Measurements from ENCODE around the gene BICRA.
"Not testable (repeated sequence)": the region's sequence is repeated elsewhere in the genome, so short reads cannot be mapped to it uniquely, and the experiment has no call there.

Gene BICRA

GRCh38 chr19:47723581-47723940 is 114.6 kb downstream of the BICRA start:
- no peak for DNase-seq (ENCODE audit: low read depth, low spot score)
- no peaks in the 10 kb centered on the region for H3K36me3 ChIP-seq (ENCODE audit: insufficient read depth, low read length)
- no peak for TF ChIP-seq POLR2AphosphoS5 (IDR thresholded peaks at IDR 0.05; ENCODE audit: borderline replicate concordance, low read depth, low read length)
- H3K27ac ChIP-seq = no peak overlapping the region
- H3K9me3 ChIP-seq (ENCODE audit: low read depth, low read length) = no peaks in the 10 kb centered on the region
- H3K4me3 ChIP-seq = no peak overlapping the region; the same call in none of the 2 replicates
- no peak overlapping the region for H3K9ac ChIP-seq (ENCODE audit: insufficient read length)

GRCh38 chr19:47725759-47726401 is 116.9 kb downstream of the BICRA start:
- TF ChIP-seq POLR2AphosphoS5 (IDR thresholded peaks at IDR 0.05; ENCODE audit: borderline replicate concordance, low read depth, low read length) = no peak
- no peak for TF ChIP-seq EZH2 (IDR thresholded peaks at IDR 0.05)
- TF ChIP-seq FOXP2 (optimal IDR thresholded peaks at IDR 0.05; ENCODE audit: control extremely low read depth, extremely low read length, insufficient read depth) = no peak
- Histone ChIP-seq H3K36me3 (ENCODE audit: insufficient read depth, low read length) (no peaks in the 10 kb centered on the region), H3K27ac (no peak overlapping the region), H3K9me3 (ENCODE audit: low read depth, low read length) (no peaks in the 10 kb centered on the region), H3K9ac (ENCODE audit: insufficient read length) (no peak overlapping the region), H3K4me3 (no peak overlapping the region)
- no peak for DNase-seq (ENCODE audit: low read depth, low spot score)

- DNase-seq (ENCODE audit: low read depth, low spot score) = no peak
- Histone ChIP-seq H3K9me3 (ENCODE audit: low read depth, low read length) (no peaks in the 10 kb centered on the region), H3K4me3 (no peak overlapping the region)
Observed at GRCh38 chr19:47726467-47726866, 117.5 kb downstream of the BICRA start.

GRCh38 chr19:47728295-47728694 is 119.4 kb downstream of the BICRA start:
- H3K9ac ChIP-seq (ENCODE audit: insufficient read length); H3K36me3 ChIP-seq (ENCODE audit: insufficient read depth, low read length); DNase-seq (ENCODE audit: low read depth, low spot score); H3K27ac ChIP-seq; H3K4me3 ChIP-seq; H3K9me3 ChIP-seq (ENCODE audit: low read depth, low read length): not testable (repeated sequence)

More at GRCh38 chr19:47726467-47726866, 117.5 kb downstream of the BICRA start:
- Histone ChIP-seq H3K27ac (no peak overlapping the region), H3K9ac (ENCODE audit: insufficient read length) (no peak overlapping the region), H3K36me3 (ENCODE audit: insufficient read depth, low read length) (no peaks in the 10 kb centered on the region)
- TF ChIP-seq FOXP2 (optimal IDR thresholded peaks at IDR 0.05; ENCODE audit: control extremely low read depth, extremely low read length, insufficient read depth) (no peak), POLR2AphosphoS5 (IDR thresholded peaks at IDR 0.05; ENCODE audit: borderline replicate concordance, low read depth, low read length) (no peak), EZH2 (IDR thresholded peaks at IDR 0.05) (no peak)

- no peak overlapping the region for H3K4me3 ChIP-seq
- H3K9me3 ChIP-seq (ENCODE audit: low read depth, low read length) = no peaks in the 10 kb centered on the region
Observed at GRCh38 chr19:47729468-47729798, 120.5 kb downstream of the BICRA start.

GRCh38 chr19:47729799-47730520 is 121.0 kb downstream of the BICRA start:
- Histone ChIP-seq H3K9ac (ENCODE audit: insufficient read length) (no peak overlapping the region), H3K4me3 (no peak overlapping the region), H3K9me3 (ENCODE audit: low read depth, low read length) (no peaks in the 10 kb centered on the region), H3K36me3 (ENCODE audit: insufficient read depth, low read length) (no peaks in the 10 kb centered on the region), H3K27ac (no peak overlapping the region)
- no peak for TF ChIP-seq FOXP2 (optimal IDR thresholded peaks at IDR 0.05; ENCODE audit: control extremely low read depth, extremely low read length, insufficient read depth)
- no peak for TF ChIP-seq POLR2AphosphoS5 (IDR thresholded peaks at IDR 0.05; ENCODE audit: borderline replicate concordance, low read depth, low read length)
- TF ChIP-seq EZH2 (IDR thresholded peaks at IDR 0.05) = no peak
- no peak for DNase-seq (ENCODE audit: low read depth, low spot score)

More at GRCh38 chr19:47729468-47729798, 120.5 kb downstream of the BICRA start:
- H3K36me3 ChIP-seq (ENCODE audit: insufficient read depth, low read length) = no peaks in the 10 kb centered on the region
- no peak for DNase-seq (ENCODE audit: low read depth, low spot score)
- no peak overlapping the region for H3K9ac ChIP-seq (ENCODE audit: insufficient read length)
- H3K27ac ChIP-seq = no peak overlapping the region
- TF ChIP-seq POLR2AphosphoS5 (IDR thresholded peaks at IDR 0.05; ENCODE audit: borderline replicate concordance, low read depth, low read length) (no peak), EZH2 (IDR thresholded peaks at IDR 0.05) (no peak), FOXP2 (optimal IDR thresholded peaks at IDR 0.05; ENCODE audit: control extremely low read depth, extremely low read length, insufficient read depth) (no peak)

- Histone ChIP-seq H3K27ac (no peak overlapping the region), H3K9me3 (ENCODE audit: low read depth, low read length) (no peaks in the 10 kb centered on the region), H3K9ac (ENCODE audit: insufficient read length) (no peak overlapping the region), H3K36me3 (ENCODE audit: insufficient read depth, low read length) (no peaks in the 10 kb centered on the region), H3K4me3 (no peak overlapping the region)
- no peak for DNase-seq (ENCODE audit: low read depth, low spot score)
- TF ChIP-seq EZH2 (IDR thresholded peaks at IDR 0.05) (no peak), POLR2AphosphoS5 (IDR thresholded peaks at IDR 0.05; ENCODE audit: borderline replicate concordance, low read depth, low read length) (no peak), FOXP2 (optimal IDR thresholded peaks at IDR 0.05; ENCODE audit: control extremely low read depth, extremely low read length, insufficient read depth) (no peak)
Observed at GRCh38 chr19:47730521-47730889, 121.6 kb downstream of the BICRA start.

- Histone ChIP-seq H3K9me3 (ENCODE audit: low read depth, low read length) (no peaks in the 10 kb centered on the region), H3K36me3 (ENCODE audit: insufficient read depth, low read length) (no peaks in the 10 kb centered on the region), H3K4me3 (no peak overlapping the region), H3K9ac (ENCODE audit: insufficient read length) (no peak overlapping the region), H3K27ac (no peak overlapping the region)
- DNase-seq (ENCODE audit: low read depth, low spot score) = no peak
- TF ChIP-seq FOXP2 (optimal IDR thresholded peaks at IDR 0.05; ENCODE audit: control extremely low read depth, extremely low read length, insufficient read depth) = no peak
- TF ChIP-seq POLR2AphosphoS5 (IDR thresholded peaks at IDR 0.05; ENCODE audit: borderline replicate concordance, low read depth, low read length) = no peak
- no peak for TF ChIP-seq EZH2 (IDR thresholded peaks at IDR 0.05)
Observed at GRCh38 chr19:47730910-47731309, 122.0 kb downstream of the BICRA start.

GRCh38 chr19:47735131-47735530 is 126.2 kb downstream of the BICRA start:
- Histone ChIP-seq H3K9ac (ENCODE audit: insufficient read length) (no peak overlapping the region), H3K9me3 (ENCODE audit: low read depth, low read length) (no peaks in the 10 kb centered on the region), H3K36me3 (ENCODE audit: insufficient read depth, low read length) (no peaks in the 10 kb centered on the region), H3K27ac (no peak overlapping the region), H3K4me3 (no peak overlapping the region)
- no peak for DNase-seq (ENCODE audit: low read depth, low spot score)
- TF ChIP-seq FOXP2 (optimal IDR thresholded peaks at IDR 0.05; ENCODE audit: control extremely low read depth, extremely low read length, insufficient read depth) = no peak
- no peak for TF ChIP-seq EZH2 (IDR thresholded peaks at IDR 0.05)
- TF ChIP-seq POLR2AphosphoS5 (IDR thresholded peaks at IDR 0.05; ENCODE audit: borderline replicate concordance, low read depth, low read length) = no peak

Measured in SK-N-MC (cell line).